SK-N-SH (cell line): ENCODE measurements around the gene ZNF541. TPM values are rescaled to one million over a fixed set of nuclear protein-coding genes. Genes with fewer than 3 reads are reported as not detected.
A peak's percentile ranks its signal among the peaks of the same experiment; 100 is the strongest.

Experiments
- CTCF ChIA-PET: fragments of 300-600, 350-600 bp; formaldehyde crosslinking; extraction: SDS; loops from one replicate; lab custom pipeline; 2021; lab: Yijun Ruan, JAX
- POLR2A ChIA-PET: fragments of 350-600 bp; sonication (Branson Sonifier 250); formaldehyde crosslinking; extraction: SDS; loops from one replicate; lab custom pipeline; 2020; ENCODE audit warnings: antibody characterized with exemption, inconsistent platforms; lab: Yijun Ruan, JAX
- DNase-seq: peaks from one replicate; pipeline ENCODE4 v3.0.0; 2012
- H2AFZ ChIP-seq: fragments of 200-600 bp; sonication (generic); 2 replicates; pipeline ENCODE4 v1.8.1; 2016; ENCODE audit warnings: antibody characterized with exemption, mild to moderate bottlenecking, low read depth
- H3F3A ChIP-seq: fragments of 200-600 bp; sonication (generic); replicated peaks from 2 replicates; pipeline ENCODE3; 2016; ENCODE audit warnings: antibody characterized with exemption, mild to moderate bottlenecking; ENCODE audit not compliant: insufficient read depth
- H3K27ac ChIP-seq, 2 experiments: fragments of 200-500 bp in 1 of 2; fragments of 200-600 bp in 1 of 2; sonication (Bioruptor generic) in 1 of 2; sonication (generic), shearing (Covaris generic) in 1 of 2; 2 replicates each; pipeline versions ENCODE4 v1.5.1 to v1.6.1; 2014 to 2016; ENCODE audit warnings: low read depth in 2 of 2, inconsistent platforms in 1 of 2, low read length in 1 of 2, mild to moderate bottlenecking in 1 of 2, mixed read lengths in 1 of 2
- H3K27me3 ChIP-seq: fragments of 200-600 bp; sonication (generic), shearing (Covaris generic); 2 replicates; pipeline ENCODE4 v1.6.1; 2016; ENCODE audit warnings: mixed run types; ENCODE audit not compliant: insufficient read depth
- H3K36me3 ChIP-seq, 2 experiments: fragments of 200-500 bp in 1 of 2; fragments of 200-600 bp in 1 of 2; sonication (Bioruptor generic) in 1 of 2; sonication (generic) in 1 of 2; replicated peaks in 1 of 2; 2 replicates each; pipeline versions ENCODE3 to v1.5.1; 2014 to 2016; ENCODE audit warnings: low read length in 1 of 2, mild to moderate bottlenecking in 1 of 2; ENCODE audit not compliant: insufficient read depth in 2 of 2, control insufficient read depth in 1 of 2
- H3K4me1 ChIP-seq, 2 experiments: fragments of 200-500 bp in 1 of 2; fragments of 200-600 bp in 1 of 2; sonication (Bioruptor generic) in 1 of 2; sonication (generic), shearing (Covaris generic) in 1 of 2; 2 replicates each; pipeline versions ENCODE4 v1.5.1 to v1.6.1; 2014 to 2016; ENCODE audit warnings: low read depth in 1 of 2, low read length in 1 of 2, mixed run types in 1 of 2; ENCODE audit not compliant: insufficient read depth in 2 of 2, control insufficient read depth in 1 of 2
- H3K4me2 ChIP-seq: fragments of 200-600 bp; sonication (generic), shearing (Covaris generic); 2 replicates; pipeline ENCODE4 v1.6.1; 2017; ENCODE audit warnings: mixed run types
- H3K4me3 ChIP-seq, 2 experiments: fragments of 200-500 bp in 1 of 2; fragments of 200-600 bp in 1 of 2; sonication (Bioruptor generic) in 1 of 2; sonication (generic), shearing (Covaris generic) in 1 of 2; 2 replicates each; pipeline versions ENCODE4 v1.5.1 to v1.8.1; 2014 to 2016; ENCODE audit warnings: low read depth in 2 of 2, inconsistent platforms in 1 of 2, low read length in 1 of 2, mild to moderate bottlenecking in 1 of 2, mixed read lengths in 1 of 2, moderate library complexity in 1 of 2
- H3K79me2 ChIP-seq: fragments of 200-600 bp; sonication (generic); 2 replicates; pipeline ENCODE4 v1.8.1; 2017; ENCODE audit warnings: mild to moderate bottlenecking; ENCODE audit not compliant: insufficient read depth
- H3K9ac ChIP-seq: fragments of 200-600 bp; sonication (generic); 2 replicates; pipeline ENCODE4 v1.6.1; 2017; ENCODE audit warnings: mixed run types
- H3K9me2 ChIP-seq: fragments of 200-600 bp; sonication (generic); 2 replicates; pipeline ENCODE4 v1.6.1; 2017; ENCODE audit warnings: mixed run types
- H3K9me3 ChIP-seq: fragments of 200-600 bp; sonication (generic); 2 replicates; pipeline ENCODE4 v1.6.1; 2017; ENCODE audit warnings: mixed run types, mild to moderate bottlenecking, moderate library complexity
- H4K20me1 ChIP-seq: fragments of 200-600 bp; sonication (generic); 2 replicates; pipeline ENCODE4 v1.6.1; 2017; ENCODE audit warnings: mild to moderate bottlenecking, mixed run types; ENCODE audit not compliant: insufficient read depth
- CHD2 ChIP-seq: fragments of 150-350 bp; IDR thresholded peaks from 2 replicates; pipeline ENCODE4 v1.6.1; 2018; ENCODE audit warnings: low read length; ENCODE audit not compliant: partially characterized antibody
- EZH2phosphoT487 ChIP-seq: fragments of 200-600 bp; sonication (generic); IDR thresholded peaks from 2 replicates; pipeline ENCODE4 v1.6.1; 2017; ENCODE audit warnings: low read depth, mixed run types, mild to moderate bottlenecking, antibody characterized with exemption, moderate library complexity, borderline replicate concordance
- FOXM1 ChIP-seq: IDR thresholded peaks from 2 replicates; pipeline ENCODE4 v1.4.0; 2012; ENCODE audit warnings: low read depth, mild to moderate bottlenecking
- GABPA ChIP-seq: IDR thresholded peaks from 2 replicates; pipeline ENCODE4 v1.4.0; 2012; ENCODE audit warnings: low read depth, mild to moderate bottlenecking
- GATA2 ChIP-seq: sonication (generic); formaldehyde crosslinking; IDR thresholded peaks from 2 replicates; pipeline ENCODE4 v1.5.0; 2020; ENCODE audit warnings: mild to moderate bottlenecking, missing genetic modification reagents
- IRF3 ChIP-seq: fragments of 150-350 bp; IDR thresholded peaks from 2 replicates; pipeline ENCODE4 v1.6.1; 2016; ENCODE audit warnings: mild to moderate bottlenecking, low read depth, low read length
- JUND ChIP-seq: IDR thresholded peaks from 2 replicates; pipeline ENCODE4 v1.4.0; 2012
- MAX ChIP-seq: IDR thresholded peaks from 2 replicates; pipeline ENCODE4 v1.4.0; 2012; ENCODE audit warnings: low read depth
- MXI1 ChIP-seq: IDR thresholded peaks from 2 replicates; pipeline ENCODE4 v1.6.1; 2012; ENCODE audit warnings: mild to moderate bottlenecking, low read depth, low read length, improper control_type of control experiment
- PBX3 ChIP-seq: IDR thresholded peaks from 2 replicates; pipeline ENCODE4; 2012
- RAD21 ChIP-seq: IDR thresholded peaks from 2 replicates; pipeline ENCODE4 v1.6.1; 2012; ENCODE audit warnings: mild to moderate bottlenecking, low read length
- RCOR1 ChIP-seq: fragments of 150-350 bp; IDR thresholded peaks from 2 replicates; pipeline ENCODE4 v1.6.1; 2017; ENCODE audit warnings: antibody characterized with exemption, low read length
- REST ChIP-seq: IDR thresholded peaks from 2 replicates; pipeline ENCODE4 v1.6.1; 2012; ENCODE audit warnings: mild to moderate bottlenecking, low read depth, low read length, moderate library complexity
- RFX5 ChIP-seq: IDR thresholded peaks from 2 replicates; pipeline ENCODE4 v1.6.1; 2012; ENCODE audit warnings: mild to moderate bottlenecking, improper control_type of control experiment, low read length
- RXRA ChIP-seq: IDR thresholded peaks from 2 replicates; pipeline ENCODE4 v1.4.0; 2012; ENCODE audit warnings: low read depth, mild to moderate bottlenecking, borderline replicate concordance
- SMC3 ChIP-seq: IDR thresholded peaks from 2 replicates; pipeline ENCODE4 v1.6.1; 2012; ENCODE audit warnings: low read depth, low read length, improper control_type of control experiment
- TEAD4 ChIP-seq: IDR thresholded peaks from 2 replicates; pipeline ENCODE4 v1.4.0; 2012; ENCODE audit warnings: mild to moderate bottlenecking, borderline replicate concordance; ENCODE audit not compliant: insufficient read depth
- WGBS: methylation state at CpG from one replicate; pipeline ENCODE4 v1.1.6; 2017; ENCODE audit warnings: low lambda C conversion rate; 5-methylcytosine and 5-hydroxymethylcytosine counted together
- polyA plus RNA-seq, 3 experiments: library from polyadenylated mRNA; depleted of rRNA; stranded (reverse); fragments of >200 nt; gene quantifications; 2 replicates each; pipeline ENCODE4 v1.2.3, GENCODE V29; 2012

Gene ZNF541
- polyA plus RNA-seq, 1 of the 3 experiments (the other 2 are of a cell fraction), result 0.08 TPM

GRCh38 chr19:47614559-47614958 is 41.6 kb upstream of the ZNF541 start:
- H4K20me1 ChIP-seq, result peaks cover 67% of the 10 kb centered on the region

GRCh38 chr19:47614021-47614295 is 41.0 kb upstream of the ZNF541 start:
- Histone ChIP-seq H2AFZ (no peak overlapping the region), H3K27me3 (no peaks in the 10 kb centered on the region), H3K36me3 (peaks cover 0 to 4% of the 10 kb centered on the region in 2 experiments), H3K4me1 (peaks cover 26 to 27% of the 10 kb centered on the region in 2 experiments; a peak in 2 of 4 replicates), H3K9me2 (no peaks in the 10 kb centered on the region), H3K27ac (peak overlapping the region; percentile 81 to 88), H3K9ac (0 out of 2 replicates have a peak overlapping the region, but pooled peaks have one; percentile 42), H3K9me3 (no peaks in the 10 kb centered on the region), H3K4me3 (no peak overlapping the region), H3F3A (peaks cover 18% of the 10 kb centered on the region), H4K20me1 (peaks cover 62% of the 10 kb centered on the region), H3K79me2 (peaks cover 100% of the 10 kb centered on the region), H3K4me2 (peak overlapping the region; percentile 78; the same call in 1 of the 2 replicates)
- WGBS, result 88% methylated on average over 3 of the region's 3 CpGs
- DNase-seq, result no peak
- POLR2A ChIA-PET, result no interaction called here
- CTCF ChIA-PET, result interaction anchor here (1.5 to 5.0 kb wide), 2 partner anchors 84 to 177 kb away, joined by 6 to 36 read pairs; no protein-coding TSS in a partner anchor
- no peak for TF ChIP-seq FOXM1
- no peak for TF ChIP-seq MAX
- no peak for TF ChIP-seq EZH2phosphoT487
- no peak for TF ChIP-seq RAD21
- no peak for TF ChIP-seq PBX3
- TF ChIP-seq GABPA, result no peak
- no peak for TF ChIP-seq IRF3
- no peak for TF ChIP-seq MXI1
- TF ChIP-seq RXRA, result no peak
- no peak for TF ChIP-seq REST
- no peak for TF ChIP-seq TEAD4
- no peak for TF ChIP-seq CHD2
- no peak for TF ChIP-seq SMC3
- TF ChIP-seq RCOR1, result no peak
- no peak for TF ChIP-seq JUND
- no peak for TF ChIP-seq RFX5

More at GRCh38 chr19:47614559-47614958, 41.6 kb upstream of the ZNF541 start:
- POLR2A ChIA-PET, result no interaction called here
- Histone ChIP-seq H3K4me1 (peaks cover 26 to 27% of the 10 kb centered on the region in 2 experiments; a peak in 2 of 4 replicates), H3K9me3 (no peaks in the 10 kb centered on the region), H2AFZ (no peak overlapping the region), H3K79me2 (peaks cover 99% of the 10 kb centered on the region), H3K4me2 (no peak overlapping the region), H3K4me3 (no peak overlapping the region), H3K36me3 (peaks cover 0 to 4% of the 10 kb centered on the region in 2 experiments), H3K27ac (no peak overlapping the region), H3K9me2 (no peaks in the 10 kb centered on the region), H3K27me3 (no peaks in the 10 kb centered on the region), H3K9ac (no peak overlapping the region), H3F3A (peaks cover 18% of the 10 kb centered on the region)
- 94% methylated on average over 10 of the region's 10 CpGs for WGBS
- CTCF ChIA-PET, result interaction anchor here (1.0 kb wide), 2 partner anchors 12 to 84 kb away, joined by 3 read pairs; no protein-coding TSS in a partner anchor
- no peak for DNase-seq
- TF ChIP-seq GATA2 (no peak), GABPA (no peak), PBX3 (no peak), FOXM1 (no peak), RXRA (no peak), RFX5 (no peak)
